CD4-positive, alpha-beta T cell treated with Interleukin-10 for 1 hour (primary cell): Measurements from ENCODE around the gene SHOX.
"Not testable (repeated sequence)": the region's sequence is repeated elsewhere in the genome, so short reads cannot be mapped to it uniquely, and the experiment has no call there.

Source experiments
- DNase-seq: peaks from one replicate; pipeline ENCODE4 v3.0.0-alpha.2; 2020

The SHOX gene

DNA sequence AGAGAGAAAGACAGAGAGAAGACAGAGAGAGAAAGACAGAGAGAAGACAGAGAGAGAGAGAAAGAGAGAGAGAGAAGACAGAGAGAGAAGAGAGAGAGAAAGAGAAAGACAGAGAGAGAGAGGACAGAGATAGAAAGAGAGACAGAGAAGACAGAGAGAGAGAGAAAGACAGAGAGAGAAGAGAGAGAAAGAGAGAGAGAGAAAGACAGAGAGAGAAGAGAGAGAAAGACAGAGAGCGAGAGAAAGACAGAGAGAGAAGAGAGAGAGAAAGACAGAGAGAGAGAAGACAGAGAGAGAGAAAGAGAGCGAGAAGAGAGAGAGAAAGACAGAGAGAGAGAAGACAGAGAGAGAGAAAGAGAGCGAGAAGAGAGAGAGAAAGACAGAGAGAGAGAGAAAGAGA lies 7.8 kb upstream of the SHOX start:
- DNase-seq, result not testable (repeated sequence)

DNA sequence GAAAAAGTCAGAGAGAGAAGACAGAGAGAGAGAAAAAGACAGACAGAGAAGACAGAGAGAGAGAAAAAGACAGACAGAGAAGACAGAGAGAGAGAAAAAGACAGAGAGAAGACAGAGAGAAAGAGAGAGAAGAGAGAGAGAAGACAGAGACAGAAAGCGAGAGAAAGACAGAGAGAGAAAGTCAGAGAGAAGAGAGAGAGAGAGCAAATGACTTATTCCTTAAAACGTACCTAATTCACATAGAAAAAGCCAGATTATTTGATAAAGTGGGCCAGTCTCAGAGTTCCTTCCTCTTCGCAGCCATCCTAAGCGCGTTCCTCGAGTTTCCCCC lies 7.4 kb upstream of the SHOX start:
- no peak for DNase-seq

DNA sequence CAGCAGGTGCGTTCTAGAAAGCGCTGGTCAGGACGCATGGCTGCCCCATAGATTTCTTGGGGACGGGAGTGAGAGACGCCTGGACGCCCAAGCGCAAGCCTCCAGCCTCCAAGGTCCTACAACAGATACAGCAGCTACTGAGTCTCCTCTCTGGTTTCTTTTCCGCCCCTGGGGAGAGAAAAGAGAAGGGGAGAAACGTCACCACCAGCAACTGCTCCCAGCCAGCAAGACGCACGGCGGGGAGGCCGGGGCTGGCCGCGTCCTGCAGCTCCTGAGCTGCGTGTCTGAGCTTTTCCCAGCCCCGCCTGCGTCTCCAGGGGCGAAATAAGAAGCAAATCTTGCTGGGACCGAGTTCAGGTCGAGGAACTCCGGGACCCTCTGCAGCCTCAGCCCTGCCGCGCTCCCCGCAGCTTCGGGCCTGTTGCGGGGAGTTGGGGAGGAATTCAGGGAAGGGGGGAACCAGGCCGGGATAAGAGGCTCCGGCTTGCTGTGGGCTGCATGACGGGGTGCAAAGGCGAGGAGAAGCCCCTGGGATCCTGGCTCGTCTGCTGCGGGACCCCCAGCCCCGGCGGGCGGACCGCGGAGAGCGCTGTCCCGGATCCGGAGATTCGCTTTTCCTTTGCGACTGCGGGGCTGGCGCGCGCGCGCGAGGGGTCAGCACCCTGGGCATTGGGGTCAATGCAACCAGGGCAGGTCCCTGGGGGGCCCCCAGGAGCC lies 6.8 kb upstream of the SHOX start:
- DNase-seq, result no peak

DNA sequence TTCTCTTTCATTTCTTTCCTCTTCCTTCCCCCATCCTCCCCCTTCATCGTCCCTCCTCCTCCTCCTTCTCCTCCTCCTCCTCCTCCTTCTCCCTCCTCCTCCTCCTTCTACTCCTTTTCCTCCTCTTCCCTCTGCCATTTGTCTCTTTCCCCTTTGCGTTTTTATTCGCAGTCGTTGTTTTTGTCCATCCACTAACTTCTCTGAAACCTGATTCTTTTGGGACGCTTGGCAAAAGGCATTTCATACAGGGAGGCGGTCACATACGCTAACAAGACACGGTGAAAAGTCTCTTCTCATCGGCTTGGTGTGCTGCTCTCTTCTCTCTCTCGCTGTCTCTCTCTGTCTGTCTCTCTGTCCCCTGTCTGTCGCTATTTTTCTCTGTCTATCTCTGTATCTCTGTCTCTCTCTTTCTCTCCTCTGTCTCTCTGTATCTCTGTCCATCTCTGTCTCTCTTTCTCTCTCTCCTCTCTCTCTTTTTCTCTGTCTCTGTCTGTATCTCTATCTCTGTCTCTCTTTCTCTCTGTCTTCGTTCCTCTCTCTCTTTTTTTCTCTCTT lies 5.4 kb upstream of the SHOX start:
- DNase-seq, result no peak

DNA sequence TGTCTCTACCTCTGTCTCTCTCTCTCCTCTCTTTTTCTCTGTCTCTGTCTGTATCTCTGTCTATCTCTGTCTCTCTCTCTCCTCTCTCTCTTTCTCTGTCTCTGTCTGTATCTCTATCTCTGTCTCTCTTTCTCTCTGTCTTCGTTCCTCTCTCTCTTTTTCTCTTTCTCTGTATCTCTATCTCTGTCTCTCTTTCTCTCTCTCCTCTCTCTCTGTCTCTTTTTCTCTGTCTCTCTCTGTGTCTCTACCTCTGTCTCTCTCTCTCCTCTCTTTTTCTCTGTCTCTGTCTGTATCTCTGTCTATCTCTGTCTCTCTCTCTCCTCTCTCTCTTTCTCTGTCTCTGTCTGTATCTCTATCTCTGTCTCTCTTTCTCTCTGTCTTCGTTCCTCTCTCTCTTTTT lies 4.5 kb upstream of the SHOX start:
- DNase-seq, result not testable (repeated sequence)

DNA sequence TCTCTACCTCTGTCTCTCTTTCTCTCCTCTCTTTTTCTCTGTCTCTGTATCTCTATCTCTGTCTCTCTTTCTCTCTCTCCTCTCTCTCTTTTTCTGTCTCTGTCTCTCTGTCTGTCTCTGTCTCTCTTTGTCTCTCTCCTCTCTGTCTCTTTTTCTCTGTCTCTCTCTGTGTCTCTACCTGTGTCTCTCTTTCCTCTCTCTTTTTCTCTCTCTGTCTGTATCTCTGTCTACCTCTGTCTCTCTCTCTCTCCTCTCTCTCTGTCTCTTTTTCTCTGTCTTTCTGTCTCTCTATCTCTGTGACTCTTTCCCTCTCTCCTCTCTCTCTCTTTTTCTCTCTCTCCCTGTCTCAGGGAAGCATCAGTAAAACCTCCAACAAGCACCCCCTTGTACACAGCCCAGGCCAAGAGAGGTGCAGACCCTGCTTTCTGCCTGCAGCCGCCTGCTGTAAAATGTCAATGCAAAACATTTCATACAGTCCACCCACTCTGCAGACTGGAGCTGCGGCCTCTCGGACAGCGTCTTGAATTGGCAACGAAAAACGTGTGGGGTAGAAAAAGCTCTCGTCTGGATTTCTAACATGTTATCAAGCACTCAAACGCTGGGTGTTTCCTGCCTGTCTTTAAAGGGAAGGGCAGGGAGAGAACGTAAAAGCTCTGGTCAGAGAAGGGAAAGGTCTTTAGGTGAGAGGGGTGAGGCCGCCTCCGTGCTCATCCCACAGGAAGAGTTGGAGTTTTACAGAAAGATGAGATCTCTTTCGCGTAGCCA lies 3.7 kb upstream of the SHOX start:
- no peak for DNase-seq

DNA sequence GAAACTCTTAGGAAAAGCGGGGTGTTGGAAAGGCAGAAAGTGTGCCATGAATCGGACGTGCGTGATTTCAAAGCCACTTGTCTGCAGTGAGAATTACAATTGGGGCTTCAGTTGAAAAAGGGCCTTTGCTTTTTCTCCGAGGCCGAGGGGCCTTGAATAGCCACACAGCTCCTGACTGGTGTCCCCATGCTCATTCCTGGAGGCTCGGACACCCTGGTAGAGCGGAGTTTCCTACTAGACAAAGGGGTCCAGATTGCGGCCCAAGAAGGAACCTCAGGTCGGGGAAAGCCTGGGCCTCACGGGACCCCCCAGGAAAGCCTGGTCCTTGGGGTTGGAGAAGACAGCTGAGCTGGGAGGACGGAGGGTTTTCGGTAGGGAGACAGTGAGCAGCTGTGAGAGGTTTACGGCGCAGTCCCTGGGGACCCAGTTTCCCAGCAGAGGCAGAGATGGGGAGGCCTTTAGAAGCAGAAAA lies 3.0 kb upstream of the SHOX start:
- DNase-seq, result no peak

DNA sequence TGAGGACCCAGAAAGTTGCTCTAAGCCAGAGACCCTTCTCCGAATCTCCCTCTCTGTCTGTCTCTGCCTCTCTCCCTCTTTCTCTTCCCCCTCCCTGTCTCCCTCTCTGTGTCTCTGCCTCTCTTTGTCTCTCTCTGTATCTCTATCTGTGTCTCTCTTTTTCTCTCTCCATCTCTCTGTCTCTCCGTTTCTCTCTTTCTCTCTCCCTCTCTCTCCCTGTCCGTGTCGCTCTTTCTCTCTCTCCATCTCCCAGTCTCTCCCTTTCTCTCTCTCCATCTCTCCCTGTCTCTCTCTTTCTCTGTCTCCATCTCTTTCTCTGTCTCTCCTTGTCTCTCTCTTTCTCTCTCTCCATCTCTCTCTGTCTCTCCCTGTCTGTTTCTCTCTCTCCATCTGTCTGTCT lies 2.6 kb upstream of the SHOX start:
- no peak for DNase-seq

DNA sequence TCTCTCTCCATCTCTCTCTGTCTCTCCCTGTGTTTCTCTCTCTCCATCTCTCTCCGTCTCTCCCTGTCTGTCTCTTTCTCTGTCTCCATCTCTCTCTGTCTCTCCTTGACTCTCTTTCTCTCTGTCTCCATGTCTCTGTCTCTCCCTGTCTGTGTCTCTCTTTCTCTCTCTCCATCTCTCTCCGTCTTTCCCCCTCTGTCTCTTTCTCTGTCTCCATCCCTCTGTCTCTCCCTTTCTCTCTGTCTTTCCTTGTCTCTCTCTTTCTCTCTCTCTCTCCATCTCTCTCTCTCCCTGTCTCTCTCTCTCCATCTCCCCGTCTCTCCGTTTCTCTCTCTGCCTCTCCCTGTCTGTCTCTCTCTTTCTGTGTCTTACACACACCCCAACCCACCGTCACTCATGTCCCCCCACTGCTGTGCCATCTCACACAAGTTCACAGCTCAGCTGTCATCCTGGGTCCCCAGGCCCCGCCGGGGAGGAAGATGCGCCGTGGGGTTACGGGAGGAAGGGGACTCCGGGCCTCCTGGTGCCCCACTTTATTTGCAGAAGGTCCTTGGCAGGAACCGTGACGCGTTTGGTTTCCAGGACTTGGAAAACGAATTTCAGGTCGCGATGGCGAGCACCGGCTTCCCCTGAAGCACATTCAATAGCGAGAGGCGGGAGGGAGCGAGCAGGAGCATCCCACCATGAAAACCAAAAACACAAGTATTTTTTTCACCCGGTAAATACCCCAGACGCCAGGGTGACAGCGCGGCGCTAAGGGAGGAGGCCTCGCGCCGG lies 1.2 kb upstream of the SHOX start:
- no peak for DNase-seq

DNA sequence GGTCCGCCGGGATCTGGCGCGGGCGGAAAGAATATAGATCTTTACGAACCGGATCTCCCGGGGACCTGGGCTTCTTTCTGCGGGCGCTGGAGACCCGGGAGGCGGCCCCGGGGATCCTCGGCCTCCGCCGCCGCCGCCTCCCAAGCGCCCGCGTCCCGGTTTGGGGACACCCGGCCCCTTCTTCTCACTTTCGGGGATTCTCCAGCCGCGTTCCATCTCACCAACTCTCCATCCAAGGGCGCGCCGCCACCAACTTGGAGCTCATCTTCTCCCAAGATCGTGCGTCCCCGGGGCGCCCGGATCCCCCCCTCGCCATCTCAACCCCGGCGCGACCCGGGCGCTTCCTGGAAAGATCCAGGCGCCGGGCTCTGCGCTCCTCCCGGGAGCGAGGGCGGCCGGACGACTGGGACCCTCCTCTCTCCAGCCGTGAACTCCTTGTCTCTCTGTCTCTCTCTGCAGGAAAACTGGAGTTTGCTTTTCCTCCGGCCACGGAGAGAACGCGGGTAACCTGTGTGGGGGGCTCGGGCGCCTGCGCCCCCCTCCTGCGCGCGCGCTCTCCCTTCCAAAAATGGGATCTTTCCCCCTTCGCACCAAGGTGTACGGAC lies 482 bp upstream of the SHOX start:
- DNase-seq, result no peak

DNA sequence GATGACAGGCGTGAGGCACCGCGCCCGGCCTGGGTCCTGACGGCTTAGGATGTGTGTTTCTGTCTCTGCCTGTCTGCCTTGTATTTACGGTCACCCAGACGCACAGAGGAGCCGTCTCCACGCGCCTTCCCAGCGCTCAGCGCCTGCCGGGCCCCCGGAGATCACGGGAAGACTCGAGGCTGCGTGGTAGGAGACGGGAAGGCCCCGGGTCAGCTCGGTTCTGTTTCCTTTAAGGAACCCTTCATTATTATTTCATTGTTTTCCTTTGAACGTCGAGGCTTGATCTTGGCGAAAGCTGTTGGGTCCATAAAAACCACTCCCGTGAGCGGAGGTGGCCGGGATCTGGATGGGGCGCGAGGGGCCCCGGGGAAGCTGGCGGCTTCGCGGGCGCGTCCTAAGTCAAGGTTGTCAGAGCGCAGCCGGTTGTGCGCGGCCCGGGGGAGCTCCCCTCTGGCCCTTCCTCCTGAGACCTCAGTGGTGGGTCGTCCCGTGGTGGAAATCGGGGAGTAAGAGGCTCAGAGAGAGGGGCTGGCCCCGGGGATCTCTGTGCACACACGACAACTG lies 1.3 kb downstream of the SHOX start:
- no peak for DNase-seq

DNA sequence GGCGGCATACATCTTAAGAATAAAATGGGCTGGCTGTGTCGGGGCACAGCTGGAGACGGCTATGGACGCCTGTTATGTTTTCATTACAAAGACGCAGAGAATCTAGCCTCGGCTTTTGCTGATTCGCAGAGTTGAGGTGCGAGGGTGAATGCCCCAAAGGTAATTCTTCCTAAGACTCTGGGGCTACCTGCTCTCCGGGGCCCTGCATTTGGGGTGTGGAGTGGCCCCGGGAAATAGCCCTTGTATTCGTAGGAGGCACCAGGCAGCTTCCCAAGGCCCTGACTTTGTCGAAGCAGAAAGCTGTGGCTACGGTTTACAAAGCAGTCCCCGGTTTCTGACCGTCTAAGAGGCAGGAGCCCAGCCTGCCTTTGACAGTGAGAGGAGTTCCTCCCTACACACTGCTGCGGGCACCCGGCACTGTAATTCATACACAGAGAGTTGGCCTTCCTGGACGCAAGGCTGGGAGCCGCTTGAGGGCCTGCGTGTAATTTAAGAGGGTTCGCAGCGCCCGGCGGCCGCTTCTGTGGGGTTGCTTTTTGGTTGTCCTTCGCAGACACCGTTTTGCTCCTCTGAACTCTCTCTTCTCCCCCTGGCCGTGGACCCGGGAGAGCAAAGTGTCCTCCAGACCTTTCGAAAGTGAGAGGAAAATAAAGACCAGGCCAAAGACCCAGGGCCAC lies 1.9 kb downstream of the SHOX start:
- no peak for DNase-seq

DNA sequence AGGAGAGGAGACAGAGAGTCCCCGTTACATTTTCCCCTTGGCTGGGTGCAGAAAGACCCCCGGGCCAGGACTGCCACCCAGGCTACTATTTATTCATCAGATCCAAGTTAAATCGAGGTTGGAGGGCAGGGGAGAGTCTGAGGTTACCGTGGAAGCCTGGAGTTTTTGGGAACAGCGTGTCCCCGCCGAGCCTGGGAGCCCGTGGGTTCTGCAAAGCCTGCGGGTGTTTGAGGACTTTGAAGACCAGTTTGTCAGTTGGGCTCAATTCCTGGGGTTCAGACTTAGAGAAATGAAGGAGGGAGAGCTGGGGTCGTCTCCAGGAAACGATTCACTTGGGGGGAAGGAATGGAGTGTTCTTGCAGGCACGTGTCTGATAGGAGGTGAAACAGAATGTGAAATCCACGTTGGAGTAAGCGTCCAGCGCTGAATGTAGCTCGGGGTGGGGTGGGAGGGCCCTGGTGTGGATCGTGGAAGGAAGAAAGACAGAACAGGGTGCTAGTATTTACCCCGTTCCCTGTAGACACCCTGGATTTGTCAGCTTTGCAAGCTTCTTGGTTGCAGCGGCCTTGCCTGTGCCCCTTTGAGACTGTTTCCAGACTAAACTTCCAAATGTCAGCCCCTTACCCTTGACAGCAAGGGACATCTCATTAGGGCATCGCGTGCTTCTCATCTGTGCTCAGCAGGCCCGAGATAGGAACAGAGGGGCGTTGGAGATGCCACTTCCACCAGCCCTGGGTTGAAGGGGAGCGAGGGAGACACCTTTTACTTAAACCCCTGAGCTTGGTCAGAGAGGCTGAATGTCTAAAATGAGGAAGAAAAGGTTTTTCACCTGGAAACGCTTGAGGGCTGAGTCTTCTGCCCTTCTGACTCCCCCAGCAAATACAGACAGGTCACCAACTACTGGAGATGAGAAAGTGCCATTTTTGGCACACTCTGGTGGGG lies 2.7 kb downstream of the SHOX start:
- DNase-seq, result no peak

DNA sequence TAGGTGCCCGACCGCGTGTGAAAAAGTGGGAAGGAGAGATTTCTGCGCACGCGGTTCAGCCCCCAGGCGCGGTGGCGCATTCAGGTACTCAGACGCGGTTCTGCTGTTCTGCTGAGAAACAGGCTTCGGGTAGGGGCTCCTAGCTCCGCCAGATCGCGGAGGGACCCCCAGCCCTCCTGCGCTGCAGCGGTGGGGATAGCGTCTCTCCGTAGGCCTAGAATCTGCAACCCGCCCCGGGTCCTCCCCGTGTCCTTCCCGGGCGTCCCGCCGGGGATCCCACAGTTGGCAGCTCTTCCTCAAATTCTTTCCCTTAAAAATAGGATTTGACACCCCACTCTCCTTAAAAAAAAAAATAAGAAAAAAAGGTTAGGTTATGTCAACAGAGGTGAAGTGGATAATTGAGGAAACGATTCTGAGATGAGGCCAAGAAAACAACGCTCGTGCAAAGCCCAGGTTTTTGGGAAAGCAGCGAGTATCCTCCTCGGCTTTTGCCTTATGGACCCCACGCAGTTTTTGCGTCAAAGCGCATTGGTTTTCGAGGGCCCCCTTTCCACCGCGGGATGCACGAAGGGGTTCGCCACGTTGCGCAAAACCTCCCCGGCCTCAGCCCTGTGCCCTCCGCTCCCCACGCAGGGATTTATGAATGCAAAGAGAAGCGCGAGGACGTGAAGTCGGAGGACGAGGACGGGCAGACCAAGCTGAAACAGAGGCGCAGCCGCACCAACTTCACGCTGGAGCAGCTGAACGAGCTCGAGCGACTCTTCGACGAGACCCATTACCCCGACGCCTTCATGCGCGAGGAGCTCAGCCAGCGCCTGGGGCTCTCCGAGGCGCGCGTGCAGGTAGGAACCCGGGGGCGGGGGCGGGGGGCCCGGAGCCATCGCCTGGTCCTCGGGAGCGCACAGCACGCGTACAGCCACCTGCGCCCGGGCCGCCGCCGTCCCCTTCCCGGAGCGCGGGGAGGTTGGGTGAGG lies 3.7 kb downstream of the SHOX start:
- no peak for DNase-seq

DNA sequence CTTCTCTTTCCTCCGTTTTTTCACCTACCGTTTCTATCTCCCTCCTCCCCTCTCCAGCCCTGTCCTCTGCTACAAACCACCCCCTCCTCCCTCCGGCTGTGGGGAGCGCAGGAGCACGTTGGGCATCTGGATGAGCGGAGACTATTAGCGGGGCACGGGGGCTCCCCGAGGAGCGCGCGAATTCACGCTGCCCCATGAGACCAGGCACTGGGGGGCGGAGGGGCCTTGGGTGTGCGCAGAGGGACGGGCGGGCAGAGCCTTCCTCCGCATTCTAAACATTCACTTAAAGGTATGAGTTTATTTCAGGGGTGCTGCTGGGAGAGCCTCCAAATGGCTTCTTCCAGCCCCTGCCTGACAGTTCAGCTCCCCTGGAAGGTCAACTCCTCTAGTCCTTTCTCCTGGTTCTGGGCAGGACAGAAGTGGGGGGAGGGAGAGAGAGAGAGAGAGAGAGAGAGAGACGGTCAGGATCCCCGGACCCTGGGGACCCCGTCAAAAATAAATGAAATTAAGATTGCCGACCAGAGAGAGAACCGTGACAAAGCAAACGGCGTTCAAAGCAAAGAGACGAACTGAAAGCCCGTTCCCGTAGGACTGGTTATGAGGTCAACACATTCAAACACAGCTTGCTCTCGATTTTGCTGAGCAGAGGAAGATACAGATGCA lies 5.0 kb downstream of the SHOX start:
- no peak for DNase-seq

DNA sequence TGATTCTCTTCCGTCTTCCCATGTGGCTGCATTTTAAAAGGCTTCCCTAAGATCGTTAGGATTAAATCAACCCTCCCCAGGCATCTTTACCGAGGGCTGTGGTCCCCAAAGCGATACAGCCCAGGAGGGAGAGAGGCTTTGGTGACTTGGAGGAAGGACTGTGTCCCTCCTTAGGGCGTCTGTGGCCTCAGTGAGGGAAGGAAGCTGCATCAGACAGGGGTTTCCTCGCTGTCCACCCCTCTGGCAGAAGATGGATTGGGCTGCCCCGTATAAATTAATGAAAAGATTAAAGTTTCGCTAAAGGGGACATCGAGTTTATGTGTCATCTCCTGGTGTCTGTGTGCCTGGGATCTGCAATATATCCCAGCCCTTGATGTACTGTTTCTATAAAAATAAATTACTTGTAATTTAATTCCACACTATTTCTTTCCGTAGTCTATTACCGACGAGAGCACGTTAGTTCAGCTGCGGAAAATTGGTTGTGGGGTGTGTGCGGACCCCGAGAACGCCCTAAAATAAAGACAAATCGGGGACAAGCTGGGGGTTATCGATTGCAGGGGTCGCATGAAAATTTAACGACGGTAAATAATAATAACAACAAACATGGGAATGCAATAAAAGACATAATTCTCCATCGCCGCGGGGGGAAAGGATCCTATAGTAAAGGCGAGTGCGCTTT lies 6.5 kb downstream of the SHOX start:
- DNase-seq, result no peak

DNA sequence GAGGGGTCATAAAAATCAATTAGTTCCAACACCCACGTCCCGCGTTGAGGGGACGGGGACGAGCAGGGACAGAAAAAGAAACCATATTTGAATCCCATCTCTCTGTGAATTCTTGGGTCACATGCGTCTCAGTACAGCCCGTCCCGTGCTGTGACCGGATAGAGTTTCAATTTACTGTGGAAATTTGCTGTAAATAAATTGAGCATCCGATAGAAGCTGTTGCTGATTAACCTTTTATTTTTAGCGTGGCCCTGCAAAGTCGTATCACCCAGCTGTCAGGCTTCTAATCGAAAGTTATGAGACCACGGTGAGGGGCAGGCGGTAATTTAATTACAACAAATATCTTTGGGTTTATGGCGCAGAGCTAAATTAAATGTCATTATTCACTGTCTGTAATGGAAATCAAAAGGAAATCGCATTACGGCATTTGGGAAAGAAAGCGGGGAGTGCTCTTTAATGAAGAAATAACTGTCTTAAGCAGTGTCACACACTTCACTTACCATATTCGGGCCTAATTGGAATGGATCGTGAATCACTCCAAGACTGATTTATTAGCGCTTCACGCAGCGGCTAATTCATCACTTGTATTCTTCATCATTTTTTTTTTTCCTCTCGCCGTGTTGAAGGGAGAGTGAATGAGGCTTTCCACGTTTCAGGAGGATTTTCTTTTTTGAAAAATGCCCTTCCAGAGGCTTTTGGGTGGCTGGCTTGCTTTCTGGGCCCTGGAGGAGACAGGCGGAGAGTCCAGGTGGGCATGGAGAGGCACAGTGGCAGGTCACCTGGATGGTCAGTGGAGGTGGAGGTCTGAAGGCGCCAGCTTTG lies 7.3 kb downstream of the SHOX start:
- DNase-seq, result no peak
